Renal pelvis (tissue), 4 donors: ENCODE measurements around the gene PRELP. TPM values are rescaled to one million over a fixed set of nuclear protein-coding genes. Genes with fewer than 3 reads are reported as not detected.
"Not testable (repeated sequence)": the region's sequence is repeated elsewhere in the genome, so short reads cannot be mapped to it uniquely, and the experiment has no call there.

ENCODE experiments used
- DNase-seq: peaks from one replicate; pipeline ENCODE4 v3.0.0-alpha.2; 2013
- polyA plus RNA-seq, 3 donors: library from polyadenylated mRNA; unstranded; fragments of 120-200 nt; gene quantifications; one replicate each; pipeline ENCODE4 v1.2.1, GENCODE V29; 2013; ENCODE audit not compliant: insufficient read length in 3 of 3

PRELP gene
- polyA plus RNA-seq, 3 donors: 2.8 to 3.9 (median 3.4) TPM

- peak; percentile 82 for DNase-seq
These were observed 29.0 kb downstream of the PRELP start for GRCh38 chr1:203504400-203505250.

- no peak for DNase-seq
These were observed 30.1 kb downstream of the PRELP start for GRCh38 chr1:203505526-203506204.

DNA sequence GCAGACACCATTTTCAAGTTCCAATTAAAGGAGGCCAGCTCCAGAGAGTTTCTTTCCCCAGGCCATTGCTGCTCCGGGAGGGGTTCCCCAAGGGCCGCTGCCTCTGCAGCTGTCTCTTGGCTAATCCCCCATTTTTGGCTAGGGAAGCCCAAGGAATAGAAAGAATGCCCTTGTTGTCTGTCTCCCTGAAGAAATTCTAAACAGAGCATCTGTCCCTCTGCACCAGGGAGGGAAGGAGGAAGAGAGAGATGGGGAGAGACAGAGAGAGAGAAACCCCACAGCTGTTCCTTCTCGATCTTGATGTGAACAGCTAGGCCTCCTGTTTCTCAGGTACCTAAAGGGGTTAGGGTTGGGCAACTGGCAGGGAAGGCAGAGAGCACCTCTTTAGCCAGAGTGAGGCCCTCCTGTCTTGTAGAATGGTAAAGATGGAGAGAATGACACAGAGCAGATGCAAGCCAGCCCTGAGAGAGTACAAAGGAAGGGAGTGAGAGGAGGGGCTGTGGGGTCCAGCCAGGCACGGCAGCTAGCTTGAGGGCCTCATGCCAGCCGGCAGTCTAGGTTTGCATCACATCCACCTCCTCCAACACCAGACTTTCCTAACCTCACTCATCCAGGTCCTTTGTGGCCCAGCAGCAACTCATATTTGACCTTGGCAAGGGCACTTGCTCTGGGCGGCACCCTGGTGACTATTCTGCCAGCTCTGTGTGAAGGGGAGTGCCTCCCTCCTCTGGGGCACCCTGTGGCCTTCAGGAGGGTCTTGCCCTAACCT is 31.4 kb downstream of the PRELP start:
- no peak for DNase-seq

GRCh38 chr1:203507759-203508158 is 32.2 kb downstream of the PRELP start:
- DNase-seq: no peak

DNA sequence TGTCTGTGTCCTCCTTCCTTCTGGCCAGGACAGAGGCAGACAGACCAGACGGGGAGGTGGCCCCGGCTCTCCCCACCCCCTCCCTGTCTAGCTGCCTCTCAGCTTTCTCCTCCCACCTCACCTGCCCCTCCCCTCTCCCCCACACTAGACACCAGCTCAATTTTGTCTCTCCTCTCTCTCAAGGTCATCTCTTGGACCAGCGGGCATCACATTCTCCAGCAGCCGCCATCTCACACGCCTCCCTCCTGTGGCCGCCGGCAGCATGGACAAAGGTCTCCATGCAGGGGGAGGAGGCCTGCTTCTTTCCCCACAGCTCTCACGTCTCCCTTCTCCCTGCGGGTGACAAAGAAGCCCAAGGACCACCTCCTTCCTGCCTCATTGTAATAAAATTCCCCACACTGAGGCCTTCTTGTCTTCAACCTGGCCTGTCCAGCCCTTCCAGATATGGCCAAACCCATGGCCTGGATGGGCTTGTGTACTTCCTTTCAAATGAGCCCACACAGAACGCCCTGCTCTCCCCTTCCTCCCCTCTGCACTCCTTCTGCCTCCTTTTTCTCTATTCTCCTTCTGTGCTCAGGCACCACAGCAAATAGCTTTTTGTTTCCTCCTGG is 33.0 kb downstream of the PRELP start:
- no peak for DNase-seq

DNA sequence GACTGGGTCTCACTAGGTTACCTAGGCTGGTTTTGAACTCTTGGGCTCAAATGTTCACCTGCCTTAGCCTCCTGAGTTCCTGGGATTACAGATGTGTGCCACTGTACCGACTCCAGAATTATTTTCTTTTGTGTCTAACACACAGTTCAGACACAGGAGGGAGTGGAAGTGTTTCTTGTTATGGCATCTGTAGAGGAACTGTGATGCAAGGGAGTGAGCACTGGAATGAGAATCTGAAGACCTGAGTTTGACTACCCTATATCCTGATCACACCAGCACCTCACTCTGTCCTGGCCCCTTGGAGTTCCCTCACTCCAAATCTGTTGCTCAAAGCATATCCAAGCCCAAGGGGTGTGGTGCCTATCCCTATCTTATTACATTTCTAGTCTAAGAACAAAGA is 33.5 kb downstream of the PRELP start:
- no peak for DNase-seq

GRCh38 chr1:203511513-203511912 is 35.9 kb downstream of the PRELP start:
- DNase-seq: no peak

- no peak for DNase-seq
These were observed 36.3 kb downstream of the PRELP start for GRCh38 chr1:203511930-203512329.

GRCh38 chr1:203512517-203512847 is 36.9 kb downstream of the PRELP start:
- no peak for DNase-seq

- DNase-seq: no peak
These were observed 37.4 kb downstream of the PRELP start for GRCh38 chr1:203512848-203513584.

DNA sequence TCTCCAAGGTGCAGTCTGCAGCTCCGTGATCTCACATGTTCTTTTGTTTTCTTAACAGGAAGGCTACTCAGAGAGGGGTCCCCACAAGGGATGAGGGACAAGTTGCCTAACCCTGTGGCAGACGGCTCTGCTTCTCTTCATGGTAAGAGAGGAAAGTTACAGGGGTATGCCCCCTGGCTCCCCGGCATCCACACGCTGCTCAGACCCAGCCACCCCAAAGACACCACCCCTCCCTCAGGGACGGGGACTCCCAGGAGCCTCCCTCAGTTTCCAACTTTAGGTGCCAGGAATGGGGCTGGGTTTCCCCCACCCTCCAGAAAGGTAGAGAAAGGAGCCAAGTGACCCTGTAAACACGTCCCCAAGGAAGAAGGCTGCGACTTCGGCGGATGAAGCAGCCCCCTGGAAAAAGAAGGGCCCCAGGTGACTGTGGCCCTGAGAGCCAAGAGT is 38.0 kb downstream of the PRELP start:
- no peak for DNase-seq

- DNase-seq: no peak
These were observed 40.6 kb downstream of the PRELP start for GRCh38 chr1:203516184-203516583.

DNA sequence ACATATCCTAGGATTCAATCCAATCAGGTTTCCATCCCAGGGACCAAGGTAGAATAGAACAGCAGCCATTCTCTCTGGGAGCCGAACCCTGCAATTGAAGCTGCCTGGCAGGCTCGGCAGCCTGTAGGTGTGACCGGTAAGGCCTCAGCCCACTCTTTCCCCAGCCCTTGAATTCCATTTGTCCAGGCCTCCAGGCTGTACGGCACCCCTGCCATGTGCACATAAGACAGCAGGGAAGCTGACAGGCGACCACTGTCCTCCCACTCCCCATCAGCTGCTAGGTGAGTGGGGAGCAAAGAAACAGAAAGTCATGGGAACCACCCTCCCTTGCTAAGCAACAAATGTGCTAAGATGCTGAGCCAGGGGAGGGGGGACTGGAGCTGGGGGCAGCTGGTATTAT is 41.3 kb downstream of the PRELP start:
- no peak for DNase-seq

GRCh38 chr1:203517426-203518110 is 42.0 kb downstream of the PRELP start:
- DNase-seq: no peak

- DNase-seq: not testable (repeated sequence)
These were observed 42.5 kb downstream of the PRELP start for GRCh38 chr1:203518139-203518538.

GRCh38 chr1:203518541-203518940 is 42.9 kb downstream of the PRELP start:
- no peak for DNase-seq

DNA sequence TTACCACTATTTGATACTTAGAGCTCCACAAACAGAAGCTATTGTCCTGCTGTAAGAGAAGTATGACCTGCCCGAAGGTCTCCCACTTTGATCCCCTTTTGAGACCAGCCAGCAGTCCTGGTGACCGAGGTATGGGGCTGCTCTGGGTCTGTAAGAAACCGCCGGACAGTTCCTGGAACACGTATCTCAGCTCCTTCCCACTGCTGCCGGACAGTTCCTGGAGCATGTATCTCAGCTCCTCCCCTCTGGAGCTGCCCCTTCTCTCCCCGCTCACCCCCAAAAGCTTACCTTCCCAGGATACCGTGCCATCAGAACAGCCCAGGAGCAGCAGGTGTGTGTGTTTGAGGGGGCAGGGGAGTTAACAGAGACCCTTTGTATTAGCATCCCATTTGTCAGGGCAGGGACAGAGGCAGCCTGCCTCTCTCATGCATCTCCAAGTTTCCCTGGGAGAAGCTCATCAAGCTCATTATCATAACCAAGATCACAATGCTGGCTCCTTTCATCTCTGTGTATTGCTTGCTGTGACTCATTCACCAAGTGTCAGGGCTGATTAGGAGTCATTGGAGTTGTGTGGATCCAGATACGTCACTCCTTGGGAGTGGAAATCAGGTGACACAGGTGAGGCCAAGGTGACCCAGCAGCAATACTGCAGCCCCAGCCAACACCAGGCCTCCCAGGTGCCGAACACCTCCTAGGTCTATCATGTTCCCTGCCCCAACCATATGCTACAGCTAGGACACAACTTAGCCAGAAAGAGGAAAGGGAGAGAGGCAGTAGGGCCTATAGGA is 43.6 kb downstream of the PRELP start:
- DNase-seq: no peak

DNA sequence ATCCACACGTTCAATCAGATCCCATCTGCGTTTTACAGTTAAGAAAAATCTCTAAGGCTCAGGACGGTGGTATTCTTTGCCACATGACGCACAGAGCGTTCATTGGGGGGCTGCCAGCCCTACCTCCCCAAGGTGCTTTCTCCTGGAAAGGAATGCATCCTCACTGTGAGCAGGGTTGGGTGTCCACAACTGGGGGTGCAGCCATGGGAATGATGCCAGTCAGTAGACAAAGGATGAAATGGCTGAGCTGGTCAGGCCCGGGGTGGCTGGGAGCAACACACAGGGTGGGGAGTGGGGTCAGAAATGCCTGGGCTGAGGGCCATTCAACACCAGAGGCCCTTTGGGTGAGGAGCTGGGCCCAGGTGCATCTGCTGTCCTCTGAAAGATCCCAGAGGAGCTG is 44.3 kb downstream of the PRELP start:
- DNase-seq: no peak

- DNase-seq: no peak
These were observed 44.7 kb downstream of the PRELP start for GRCh38 chr1:203520315-203520714.
